NK-92 treated with Interleukin-12 subunit alpha and Interleukin-12 subunit beta, amount 100 ng/mL, for 24 hours (cell line): Measurements from ENCODE around the gene PRKCE.

Source experiments
- DNase-seq: peaks from one replicate; lab custom pipeline; 2025; lab: John Stamatoyannopoulos, UW

Gene PRKCE

GRCh38 chr2:45651415-45652089 lies at the start of gene PRKCE:
PRKCE (plus strand) TSS chr2:45651675.
- peak; percentile 36 for DNase-seq

- no peak for DNase-seq
These were observed 48.9 kb upstream of the PRKCE start for GRCh38 chr2:45602624-45603023.

- DNase-seq: no peak
These were observed 46.4 kb upstream of the PRKCE start for GRCh38 chr2:45605116-45605515.

- no peak for DNase-seq
These were observed 44.7 kb upstream of the PRKCE start for GRCh38 chr2:45606796-45607195.

- no peak for DNase-seq
These were observed 43.8 kb upstream of the PRKCE start for GRCh38 chr2:45607701-45608100.

GRCh38 chr2:45610281-45611019 lies 41.0 kb upstream of the PRKCE start:
- peak; percentile 22 for DNase-seq

GRCh38 chr2:45611020-45611859 lies 40.2 kb upstream of the PRKCE start, which contains the start of gene SRBD1:
SRBD1 (minus strand) TSS chr2:45611267; CDS start chr2:45605441, 5,826 bp downstream.
- DNase-seq: peak; percentile 88

GRCh38 chr2:45612285-45612684 lies 39.2 kb upstream of the PRKCE start:
- no peak for DNase-seq

- DNase-seq: no peak
These were observed 38.7 kb upstream of the PRKCE start for GRCh38 chr2:45612731-45613130.

- no peak for DNase-seq
These were observed 37.1 kb upstream of the PRKCE start for GRCh38 chr2:45614330-45614729.

- no peak for DNase-seq
These were observed 36.5 kb upstream of the PRKCE start for GRCh38 chr2:45614871-45615415.

GRCh38 chr2:45616658-45617411 lies 34.6 kb upstream of the PRKCE start:
- no peak for DNase-seq

GRCh38 chr2:45617496-45617895 lies 34.0 kb upstream of the PRKCE start:
- no peak for DNase-seq

GRCh38 chr2:45622336-45623075 lies 29.0 kb upstream of the PRKCE start:
- no peak for DNase-seq

GRCh38 chr2:45623098-45623497 lies 28.4 kb upstream of the PRKCE start:
- DNase-seq: no peak

- DNase-seq: no peak
These were observed 25.7 kb upstream of the PRKCE start for GRCh38 chr2:45625824-45626223.

- DNase-seq: no peak
These were observed 24.9 kb upstream of the PRKCE start for GRCh38 chr2:45626387-45627221.

GRCh38 chr2:45627911-45628310 lies 23.6 kb upstream of the PRKCE start:
- DNase-seq: no peak

GRCh38 chr2:45629971-45630370 lies 21.5 kb upstream of the PRKCE start:
- DNase-seq: no peak

GRCh38 chr2:45631319-45631718 lies 20.2 kb upstream of the PRKCE start:
- no peak for DNase-seq
